HG02623 (cell line): ENCODE results near the gene NCS1.

Experiments
- ATAC-seq: cut with Tn5 transposase; IDR thresholded peaks from one replicate; pipeline ENCODE4 v1.9.1; 2021; ENCODE audit warnings: moderate library complexity; ENCODE audit not compliant: unreplicated experiment

Gene NCS1

GRCh38 chr9:130147198-130147597 lies 25.0 kb upstream of the NCS1 start:
- no peak for ATAC-seq

GRCh38 chr9:130147910-130148309 lies 24.3 kb upstream of the NCS1 start:
- ATAC-seq, result no peak

GRCh38 chr9:130149031-130149430 lies 23.2 kb upstream of the NCS1 start:
- ATAC-seq, result no peak

GRCh38 chr9:130149654-130150286 lies 22.4 kb upstream of the NCS1 start:
- no peak for ATAC-seq

- no peak for ATAC-seq
Measured at GRCh38 chr9:130150779-130151382, 21.3 kb upstream of the NCS1 start.

GRCh38 chr9:130154816-130155215 lies 17.4 kb upstream of the NCS1 start:
- ATAC-seq, result no peak

GRCh38 chr9:130155647-130156046 lies 16.6 kb upstream of the NCS1 start:
- ATAC-seq, result no peak

GRCh38 chr9:130156672-130157071 lies 15.5 kb upstream of the NCS1 start:
- no peak for ATAC-seq

- no peak for ATAC-seq
Measured at GRCh38 chr9:130157079-130157478, 15.1 kb upstream of the NCS1 start.

- no peak for ATAC-seq
Measured at GRCh38 chr9:130158001-130158400, 14.2 kb upstream of the NCS1 start.

GRCh38 chr9:130159057-130159456 lies 13.1 kb upstream of the NCS1 start:
- ATAC-seq, result no peak

- ATAC-seq, result no peak
Measured at GRCh38 chr9:130159915-130160670, 12.1 kb upstream of the NCS1 start.

- ATAC-seq, result no peak
Measured at GRCh38 chr9:130160862-130161470, 11.2 kb upstream of the NCS1 start.

GRCh38 chr9:130165579-130165978 lies 6.6 kb upstream of the NCS1 start:
- no peak for ATAC-seq

GRCh38 chr9:130166399-130166798 lies 5.8 kb upstream of the NCS1 start:
- ATAC-seq, result no peak

GRCh38 chr9:130167927-130168326 lies 4.3 kb upstream of the NCS1 start:
- ATAC-seq, result no peak

GRCh38 chr9:130171226-130172148 lies 717 bp upstream of the NCS1 start:
- ATAC-seq, result no peak

- no peak for ATAC-seq
Measured at GRCh38 chr9:130172858-130173665, 858 bp downstream of the NCS1 start.

GRCh38 chr9:130173666-130173983 lies 1.4 kb downstream of the NCS1 start:
- no peak for ATAC-seq

- ATAC-seq, result no peak
Measured at GRCh38 chr9:130174025-130174424, 1.8 kb downstream of the NCS1 start.
